PC-9 (cell line): ENCODE measurements around the gene VCL. TPM values are rescaled to one million over a fixed set of nuclear protein-coding genes. Genes with fewer than 3 reads are reported as not detected.

Experiments
- BruUV-seq: library from RNA; stranded (reverse); fragments of 400-500 nt; replicated peaks from 2 replicates; lab custom pipeline; 2021; lab: Mats Ljungman, UMichigan
- CTCF ChIA-PET: fragments of 300-600 bp; sonication (Branson Sonifier 250); formaldehyde crosslinking; loops from one replicate; lab custom pipeline; 2022; ENCODE audit warnings: antibody characterized with exemption; lab: Charles Lee
- POLR2A ChIA-PET: fragments of 300-600 bp; sonication (Branson Sonifier 250); formaldehyde crosslinking; loops from one replicate; lab custom pipeline; 2022; ENCODE audit warnings: antibody characterized with exemption; ENCODE audit not compliant: unreplicated experiment; lab: Charles Lee
- DNase-seq, 2 experiments: peaks; one replicate each; pipeline versions ENCODE4 v3.0.0 to v3.0.0-alpha.2; 2015 to 2022; ENCODE audit warnings: mixed read lengths in 1 of 2
- H2AFZ ChIP-seq: fragments of 200-600 bp; sonication (generic); 2 replicates; pipeline ENCODE4 v1.8.1; 2017; ENCODE audit warnings: antibody characterized with exemption
- H3F3A ChIP-seq: fragments of 200-600 bp; sonication (generic); 2 replicates; pipeline ENCODE4 v1.8.1; 2017; ENCODE audit warnings: antibody characterized with exemption, mild to moderate bottlenecking, low read depth; ENCODE audit not compliant: insufficient read depth
- H3K27ac ChIP-seq: fragments of 200-600 bp; sonication (generic); 2 replicates; pipeline ENCODE4 v1.6.1; 2016; ENCODE audit warnings: mixed run types
- H3K27me3 ChIP-seq: fragments of 200-600 bp; sonication (generic); 2 replicates; pipeline ENCODE4 v1.6.1; 2016; ENCODE audit warnings: low read depth, mixed run types; ENCODE audit not compliant: insufficient read depth
- H3K36me3 ChIP-seq: fragments of 200-600 bp; sonication (generic); 2 replicates; pipeline ENCODE4 v1.6.1; 2016; ENCODE audit warnings: low read depth, mixed run types
- H3K4me1 ChIP-seq: fragments of 200-600 bp; sonication (generic); replicated peaks from 2 replicates; pipeline ENCODE4 v1.6.1; 2016; ENCODE audit warnings: mixed run types; ENCODE audit not compliant: insufficient read depth
- H3K4me2 ChIP-seq: fragments of 200-600 bp; sonication (generic); 2 replicates; pipeline ENCODE4 v1.6.1; 2017; ENCODE audit warnings: mixed run types
- H3K4me3 ChIP-seq: fragments of 200-600 bp; sonication (generic); 2 replicates; pipeline ENCODE4 v1.6.1; 2016; ENCODE audit warnings: mixed run types
- H3K79me2 ChIP-seq: fragments of 200-600 bp; sonication (generic); 2 replicates; pipeline ENCODE4 v1.6.1; 2017; ENCODE audit warnings: low read depth, mixed run types
- H3K9me2 ChIP-seq: fragments of 200-600 bp; sonication (generic); 2 replicates; pipeline ENCODE4 v1.8.1; 2017; ENCODE audit warnings: mild to moderate bottlenecking; ENCODE audit not compliant: insufficient read depth
- H3K9me3 ChIP-seq: fragments of 200-600 bp; sonication (generic); 2 replicates; pipeline ENCODE4 v1.8.1; 2016; ENCODE audit warnings: low read depth; ENCODE audit not compliant: insufficient read depth
- H4K20me1 ChIP-seq: fragments of 200-600 bp; sonication (generic); 2 replicates; pipeline ENCODE4 v1.8.1; 2017; ENCODE audit not compliant: insufficient read depth
- CTCF ChIP-seq: fragments of 200-600 bp; sonication (generic); conservative IDR thresholded peaks from 2 replicates; pipeline ENCODE4 v1.6.1; 2017; ENCODE audit warnings: mixed run types, antibody characterized with exemption, mild to moderate bottlenecking, moderate library complexity
- EZH2 ChIP-seq: fragments of 200-600 bp; sonication (generic); IDR thresholded peaks from 2 replicates; pipeline ENCODE4 v1.8.0; 2017; ENCODE audit warnings: antibody characterized with exemption, low read depth
- intact Hi-C: fragments of 100-400 bp; cut with micrococcal nuclease; formaldehyde crosslinking; loops from one replicate; pipeline ENCODE4 v1.10.0; 2022; ENCODE audit not compliant: unreplicated experiment
- total RNA-seq: library from RNA; stranded (reverse); gene quantifications from 2 replicates; pipeline ENCODE4 v1.2.3, GENCODE V29; 2021

VCL gene
- total RNA-seq, 1 experiment from 2014 or later, result 208 TPM

GRCh38 chr10:73971636-73972354, 26.1 kb upstream of the VCL start:
- no peak for DNase-seq
- TF ChIP-seq EZH2 (no peak), CTCF (no peak)
- no peaks in the 10 kb centered on the region for H3K27me3 ChIP-seq
- no peaks in the 10 kb centered on the region for H3K36me3 ChIP-seq
- H3K79me2 ChIP-seq, result no peaks in the 10 kb centered on the region
- peaks cover 18% of the 10 kb centered on the region for H3F3A ChIP-seq
- H2AFZ ChIP-seq, result no peak overlapping the region
- H3K27ac ChIP-seq, result no peak overlapping the region
- ChIA-PET CTCF (no interaction called here), POLR2A (interaction anchor here (0.7 kb wide), 1 partner anchor 19 kb away, joined by 3 read pairs; no protein-coding TSS in a partner anchor)
- no TSS peak for BruUV-seq
- H4K20me1 ChIP-seq, result no peaks in the 10 kb centered on the region
- peaks cover 15% of the 10 kb centered on the region for H3K4me1 ChIP-seq
- H3K4me3 ChIP-seq, result no peak overlapping the region
- H3K9me3 ChIP-seq, result no peaks in the 10 kb centered on the region
- no peak overlapping the region for H3K4me2 ChIP-seq
- intact Hi-C loops, result no loop called here
- no peaks in the 10 kb centered on the region; the same call in 1 of the 2 replicates for H3K9me2 ChIP-seq

GRCh38 chr10:73973427-73973826, 24.5 kb upstream of the VCL start:
- no peak for DNase-seq
- Histone ChIP-seq H3K9me2 (no peaks in the 10 kb centered on the region; the same call in 1 of the 2 replicates), H3K27me3 (no peaks in the 10 kb centered on the region), H3K9me3 (no peaks in the 10 kb centered on the region), H3K79me2 (no peaks in the 10 kb centered on the region), H4K20me1 (no peaks in the 10 kb centered on the region), H3K4me1 (no peaks in the 10 kb centered on the region), H3K4me3 (no peak overlapping the region), H3K27ac (no peak overlapping the region), H3K36me3 (no peaks in the 10 kb centered on the region), H2AFZ (no peak overlapping the region), H3F3A (0 out of 2 replicates have a peak, but pooled peaks cover 4% of the 10 kb centered on the region), H3K4me2 (no peak overlapping the region)
- BruUV-seq, result no TSS peak
- intact Hi-C loops, result no loop called here
- ChIA-PET CTCF (no interaction called here), POLR2A (no interaction called here)
- TF ChIP-seq CTCF, result no peak

- no peak for TF ChIP-seq CTCF
- TF ChIP-seq EZH2, result no peak
- Histone ChIP-seq H3K4me2 (no peak overlapping the region), H3K27ac (no peak overlapping the region), H2AFZ (no peak overlapping the region), H3K27me3 (no peaks in the 10 kb centered on the region), H4K20me1 (no peaks in the 10 kb centered on the region), H3K9me2 (no peaks in the 10 kb centered on the region; the same call in 1 of the 2 replicates), H3K4me3 (no peak overlapping the region), H3K4me1 (no peaks in the 10 kb centered on the region), H3K9me3 (no peaks in the 10 kb centered on the region), H3K36me3 (no peaks in the 10 kb centered on the region), H3F3A (0 out of 2 replicates have a peak, but pooled peaks cover 4% of the 10 kb centered on the region), H3K79me2 (no peaks in the 10 kb centered on the region)
- DNase-seq, result no peak
- BruUV-seq, result no TSS peak
- CTCF ChIA-PET, result no interaction called here
- intact Hi-C loops, result no loop called here
- POLR2A ChIA-PET, result interaction anchor here (0.6 to 0.7 kb wide), 2 partner anchors 9 to 73 kb away, joined by 3 to 4 read pairs; no protein-coding TSS in a partner anchor
These were observed 23.5 kb upstream of the VCL start for GRCh38 chr10:73974309-73974946.
